ENCODE results near the gene DGKG.

The DGKG gene

DNA sequence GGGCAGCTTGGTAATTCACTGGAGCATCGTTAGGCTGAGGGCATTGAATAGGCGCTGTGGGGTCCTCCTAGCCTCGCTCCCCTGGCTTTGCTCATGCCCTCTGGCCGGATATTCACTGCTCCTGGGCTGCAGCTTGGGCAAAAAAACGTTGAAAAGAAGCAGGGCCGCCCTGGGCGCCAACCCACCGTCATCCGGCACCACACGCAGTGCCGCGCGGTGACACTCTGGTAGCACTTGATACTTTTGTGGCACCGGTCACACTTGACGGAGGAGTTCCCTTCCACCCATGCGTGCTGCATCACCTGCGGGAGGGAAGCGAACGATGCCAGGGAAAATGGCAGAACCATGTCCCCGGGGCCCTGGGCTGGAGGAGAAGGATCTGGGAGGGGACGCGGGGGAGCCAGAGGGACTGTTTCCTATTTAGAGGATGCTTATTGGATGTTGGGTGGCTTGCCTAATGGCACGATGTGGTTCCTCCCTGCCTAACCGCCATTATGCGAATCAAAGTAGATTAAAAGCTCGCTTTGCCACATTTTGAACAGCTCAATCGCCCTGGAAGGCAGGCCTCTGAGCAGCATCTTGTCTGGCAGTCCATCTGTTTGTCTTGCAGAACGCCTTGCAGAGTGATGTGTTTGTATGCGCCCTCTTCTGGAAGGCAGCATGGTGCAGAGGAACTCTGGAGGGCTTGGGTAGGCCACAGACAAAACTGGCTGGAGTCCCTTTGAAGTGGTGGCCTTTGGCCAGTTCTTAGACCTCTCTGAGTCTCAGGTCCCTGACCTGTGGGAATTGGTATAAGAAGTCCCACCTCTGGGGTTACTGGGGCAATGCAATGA lies 93.2 kb downstream of the DGKG start:
- H3K27ac ChIP-seq = no peak overlapping the region
- no peaks in the 10 kb centered on the region for H3K27me3 ChIP-seq (ENCODE audit: insufficient read depth, low read depth, severe bottlenecking)
- no peak overlapping the region for H3K4me3 ChIP-seq (ENCODE audit: low read depth, low read length)
- H3K36me3 ChIP-seq = no peaks in the 10 kb centered on the region
- TF ChIP-seq, protein P1, sequence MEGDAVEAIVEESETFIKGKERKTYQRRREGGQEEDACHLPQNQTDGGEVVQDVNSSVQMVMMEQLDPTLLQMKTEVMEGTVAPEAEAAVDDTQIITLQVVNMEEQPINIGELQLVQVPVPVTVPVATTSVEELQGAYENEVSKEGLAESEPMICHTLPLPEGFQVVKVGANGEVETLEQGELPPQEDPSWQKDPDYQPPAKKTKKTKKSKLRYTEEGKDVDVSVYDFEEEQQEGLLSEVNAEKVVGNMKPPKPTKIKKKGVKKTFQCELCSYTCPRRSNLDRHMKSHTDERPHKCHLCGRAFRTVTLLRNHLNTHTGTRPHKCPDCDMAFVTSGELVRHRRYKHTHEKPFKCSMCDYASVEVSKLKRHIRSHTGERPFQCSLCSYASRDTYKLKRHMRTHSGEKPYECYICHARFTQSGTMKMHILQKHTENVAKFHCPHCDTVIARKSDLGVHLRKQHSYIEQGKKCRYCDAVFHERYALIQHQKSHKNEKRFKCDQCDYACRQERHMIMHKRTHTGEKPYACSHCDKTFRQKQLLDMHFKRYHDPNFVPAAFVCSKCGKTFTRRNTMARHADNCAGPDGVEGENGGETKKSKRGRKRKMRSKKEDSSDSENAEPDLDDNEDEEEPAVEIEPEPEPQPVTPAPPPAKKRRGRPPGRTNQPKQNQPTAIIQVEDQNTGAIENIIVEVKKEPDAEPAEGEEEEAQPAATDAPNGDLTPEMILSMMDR (IDR thresholded peaks at IDR 0.05; ENCODE audit: low read depth, low read length) = peak; percentile 39
- no peaks in the 10 kb centered on the region for H3K9me3 ChIP-seq (ENCODE audit: severe bottlenecking)
- DNase-seq = peak; percentile 21

DNA sequence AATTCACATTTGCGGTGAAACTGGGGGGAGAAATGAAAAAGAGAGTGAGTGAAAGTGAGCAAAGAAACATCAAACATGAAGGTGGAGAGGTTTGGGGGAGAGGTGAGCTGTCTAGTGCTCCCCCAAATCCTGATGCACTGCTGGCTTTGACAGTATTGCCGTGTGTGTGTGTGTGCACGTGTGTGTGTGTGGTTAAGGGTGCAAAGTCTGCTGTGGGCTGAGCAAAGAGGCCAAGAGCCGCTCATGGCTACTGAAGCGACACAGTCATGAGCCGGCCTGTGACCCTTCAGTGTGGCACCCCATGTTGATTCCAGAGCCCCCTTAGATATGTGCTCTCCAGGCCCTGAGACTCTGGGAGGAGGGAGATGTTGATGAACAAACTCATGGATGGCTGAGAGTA lies 94.3 kb downstream of the DGKG start:
- Histone ChIP-seq H3K9me3 (ENCODE audit: severe bottlenecking) (no peaks in the 10 kb centered on the region), H3K4me3 (ENCODE audit: low read depth, low read length) (no peak overlapping the region), H3K36me3 (no peaks in the 10 kb centered on the region), H3K27me3 (ENCODE audit: insufficient read depth, low read depth, severe bottlenecking) (no peaks in the 10 kb centered on the region), H3K27ac (no peak overlapping the region)
- TF ChIP-seq, protein P1 (IDR thresholded peaks at IDR 0.05; ENCODE audit: low read depth, low read length) = no peak
- no peak for DNase-seq

DNA sequence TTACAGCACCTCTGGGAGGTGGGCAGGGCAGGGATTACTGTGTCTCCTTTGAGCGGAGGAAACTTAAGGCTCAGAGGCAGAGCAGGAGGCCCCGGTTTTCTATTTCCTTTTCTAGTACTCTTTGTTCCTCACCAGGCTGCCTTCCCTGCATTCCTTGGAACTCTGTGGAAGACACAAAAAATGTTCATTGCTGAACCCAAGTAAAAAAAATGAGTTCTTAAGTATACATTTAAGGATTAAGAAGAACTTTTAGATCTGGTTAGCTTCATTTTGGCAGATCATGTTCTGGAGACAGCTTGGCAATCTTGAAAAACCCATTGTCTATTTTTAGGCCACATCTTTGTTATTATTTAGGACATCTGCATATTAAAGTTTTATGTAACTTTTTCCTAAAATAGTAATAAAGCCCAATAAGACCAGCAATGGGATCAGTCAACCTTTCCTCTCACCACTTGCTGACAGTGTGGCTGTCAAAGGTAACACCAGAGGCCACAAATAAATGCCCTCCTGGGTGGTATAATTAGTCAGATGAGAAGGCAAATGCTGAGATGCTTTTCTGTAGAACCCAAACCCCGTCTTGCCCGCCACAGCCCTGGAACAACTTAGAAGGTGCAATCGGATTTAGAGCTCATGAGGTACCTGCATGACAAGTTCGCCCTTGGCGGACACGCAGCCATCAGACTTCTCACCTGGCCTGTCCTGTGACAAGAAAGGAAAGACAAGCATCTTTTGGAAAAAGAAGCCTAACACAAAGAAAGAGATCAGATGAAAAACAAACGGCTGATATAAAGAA lies 97.2 kb downstream of the DGKG start:
- no peak for DNase-seq
- Histone ChIP-seq H3K4me3 (ENCODE audit: low read depth, low read length) (no peak overlapping the region), H3K36me3 (no peaks in the 10 kb centered on the region), H3K27ac (no peak overlapping the region), H3K27me3 (ENCODE audit: insufficient read depth, low read depth, severe bottlenecking) (no peaks in the 10 kb centered on the region), H3K9me3 (ENCODE audit: severe bottlenecking) (no peaks in the 10 kb centered on the region)
- TF ChIP-seq, protein P1 (IDR thresholded peaks at IDR 0.05; ENCODE audit: low read depth, low read length) = no peak

DNA sequence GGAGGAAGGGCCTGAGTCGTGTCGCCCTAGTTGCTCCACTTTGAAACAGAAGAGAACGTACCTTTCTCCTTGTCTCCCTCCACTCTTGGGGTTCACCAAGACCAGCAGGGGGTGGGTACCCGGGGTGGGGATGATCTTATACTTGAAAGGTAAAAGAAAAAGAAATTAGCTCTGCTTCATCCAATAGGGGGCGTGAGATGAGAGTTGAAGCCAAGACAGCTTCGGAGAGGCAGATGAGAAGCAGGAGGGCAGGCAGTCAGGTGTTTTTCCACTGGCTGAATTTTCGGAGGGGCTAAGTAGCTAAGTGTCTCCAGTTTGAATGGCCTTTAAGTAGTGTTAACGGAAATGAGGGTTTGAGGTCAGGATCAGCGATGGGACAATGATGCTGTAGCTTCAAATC lies 100.4 kb downstream of the DGKG start:
- TF ChIP-seq, protein P1 (IDR thresholded peaks at IDR 0.05; ENCODE audit: low read depth, low read length) = peak; percentile 46
- peaks cover 10% of the 10 kb centered on the region for H3K27me3 ChIP-seq (ENCODE audit: insufficient read depth, low read depth, severe bottlenecking)
- no peaks in the 10 kb centered on the region for H3K36me3 ChIP-seq
- DNase-seq = peak; percentile 17
- H3K9me3 ChIP-seq (ENCODE audit: severe bottlenecking) = no peaks in the 10 kb centered on the region
- no peak overlapping the region for H3K4me3 ChIP-seq (ENCODE audit: low read depth, low read length)
- no peak overlapping the region for H3K27ac ChIP-seq

DNA sequence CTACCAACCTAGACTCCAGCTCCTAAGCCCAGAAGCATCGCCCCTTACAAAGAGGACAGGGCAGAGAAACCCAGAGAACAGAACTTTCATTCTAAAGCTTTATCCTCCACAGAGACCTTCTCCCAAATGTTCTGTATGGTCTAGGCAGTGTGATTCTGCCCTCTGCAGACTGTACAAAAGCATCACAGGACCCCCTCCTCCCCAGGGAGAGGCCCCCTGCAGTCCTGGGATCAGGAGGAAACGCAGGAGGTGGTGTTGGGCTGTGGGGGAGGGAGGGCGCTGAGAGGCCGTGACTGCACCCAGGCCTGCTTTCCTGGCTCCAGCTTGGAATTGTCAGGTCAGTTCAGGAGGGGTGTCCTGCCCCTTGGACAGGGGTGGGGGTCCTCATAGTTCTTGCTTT lies 101.3 kb downstream of the DGKG start:
- TF ChIP-seq, protein P1 (IDR thresholded peaks at IDR 0.05; ENCODE audit: low read depth, low read length) = peak; percentile 18; the same call in 1 of the 2 replicates
- peaks cover 10% of the 10 kb centered on the region for H3K27me3 ChIP-seq (ENCODE audit: insufficient read depth, low read depth, severe bottlenecking)
- H3K36me3 ChIP-seq = no peaks in the 10 kb centered on the region
- no peak overlapping the region for H3K27ac ChIP-seq
- H3K4me3 ChIP-seq (ENCODE audit: low read depth, low read length) = no peak overlapping the region
- peak; percentile 28 for DNase-seq
- no peaks in the 10 kb centered on the region for H3K9me3 ChIP-seq (ENCODE audit: severe bottlenecking)
